EH (cell line): ENCODE results near the gene PRR27.
"Not testable (repeated sequence)": the region's sequence is repeated elsewhere in the genome, so short reads cannot be mapped to it uniquely, and the experiment has no call there.

Experiments
- DNase-seq: peaks from one replicate; pipeline ENCODE4 v3.0.0-alpha.2; 2015; ENCODE audit warnings: low read depth

PRR27 gene

DNA sequence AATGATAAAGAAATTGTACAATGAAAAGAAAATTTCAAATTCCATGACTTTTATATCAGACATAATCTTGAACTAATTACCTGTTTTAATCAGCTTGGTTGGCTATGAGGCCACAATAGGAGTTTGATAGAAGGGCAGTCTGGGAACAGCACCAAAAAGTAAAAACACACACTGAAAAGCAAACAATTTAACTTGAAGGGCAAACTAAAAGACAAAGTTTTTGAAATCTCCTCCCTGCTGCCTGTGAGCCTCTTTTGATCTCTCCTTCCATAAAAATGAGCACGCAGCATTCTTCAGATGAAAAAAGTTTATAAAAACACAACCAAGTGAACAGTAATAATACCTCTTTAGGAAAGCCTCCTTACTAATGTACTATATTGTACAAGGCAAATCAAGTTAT is 49.6 kb downstream of the PRR27 start:
- no peak for DNase-seq

DNA sequence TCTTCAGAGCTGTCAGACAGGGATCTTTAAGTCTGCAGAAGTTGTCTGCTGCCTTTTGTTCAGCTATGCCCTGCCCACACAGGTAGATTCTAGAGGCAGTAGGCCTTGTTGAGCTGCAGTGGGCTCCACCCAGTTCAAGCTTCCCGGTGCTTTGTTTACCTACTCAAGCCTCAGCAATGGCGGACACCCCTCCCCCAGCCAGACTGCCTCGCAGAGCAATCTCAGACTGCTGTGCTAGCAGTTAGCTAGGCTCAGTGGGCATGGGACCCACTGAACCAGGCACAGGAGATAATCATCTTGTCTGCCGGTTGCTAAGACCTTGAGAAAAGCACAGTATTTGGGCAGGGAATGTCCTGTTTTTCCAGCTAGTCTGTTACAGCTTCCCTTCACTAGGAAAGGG is 58.7 kb downstream of the PRR27 start:
- not testable (repeated sequence) for DNase-seq
